Endothelial cell of umbilical vein (primary cell): ENCODE measurements around the gene OTUD7B. TPM values are rescaled to one million over a fixed set of nuclear protein-coding genes. Genes with fewer than 3 reads are reported as not detected.
A peak's percentile ranks its signal among the peaks of the same experiment; 100 is the strongest.
"Not testable (repeated sequence)": the region's sequence is repeated elsewhere in the genome, so short reads cannot be mapped to it uniquely, and the experiment has no call there.

Source experiments
- BruUV-seq: library from RNA; stranded (reverse); fragments of 400-500 nt; replicated peaks from 2 replicates; lab custom pipeline; 2021; lab: Mats Ljungman, UMichigan
- CTCF ChIA-PET: fragments of 300-600, 350-600 bp; sonication (Branson Sonifier 250); formaldehyde crosslinking; loops from one replicate; lab custom pipeline; 2021; ENCODE audit warnings: antibody characterized with exemption, inconsistent platforms; lab: Charles Lee
- POLR2A ChIA-PET: fragments of 300-600, 350-600 bp; sonication (Branson Sonifier 250); formaldehyde crosslinking; loops from one replicate; lab custom pipeline; 2021; ENCODE audit warnings: antibody characterized with exemption, inconsistent platforms; lab: Charles Lee
- DNase-seq: peaks from one replicate; pipeline ENCODE4 v3.0.0-alpha.2; 2011; ENCODE audit warnings: low read depth, low spot score
- FAIRE-seq: peaks from 2 replicates; lab custom pipeline; 2011; peaks lifted over from hg19 to GRCh38; lab: Jason Lieb, UNC
- H2AFZ ChIP-seq: 2 replicates; pipeline ENCODE4 v1.6.0; 2012; ENCODE audit warnings: low read depth, low read length, control low read depth, inconsistent platforms
- H3K27ac ChIP-seq: 2 replicates; pipeline ENCODE4 v1.5.1; 2011; ENCODE audit warnings: low read depth, mild to moderate bottlenecking, control low read depth, low read length, moderate library complexity; ENCODE audit not compliant: insufficient read depth
- H3K27me3 ChIP-seq, 2 experiments: 2 replicates each; pipeline versions ENCODE4 v1.6.0 to v1.6.1; 2011; ENCODE audit warnings: low read length in 2 of 2, mixed read lengths in 1 of 2; ENCODE audit not compliant: control insufficient read depth in 2 of 2, insufficient read depth in 2 of 2
- H3K36me3 ChIP-seq, 2 experiments: 2 replicates in 1 of 2; 3 replicates in 1 of 2; pipeline ENCODE4 v1.5.1; 2011; ENCODE audit warnings: low read length in 2 of 2, mild to moderate bottlenecking in 1 of 2, moderate library complexity in 1 of 2; ENCODE audit not compliant: control insufficient read depth in 2 of 2, insufficient read depth in 2 of 2; ENCODE audit errors: extremely low read depth in 1 of 2
- H3K4me1 ChIP-seq: 3 replicates; pipeline ENCODE4 v1.5.1; 2011; ENCODE audit warnings: mild to moderate bottlenecking, low read length; ENCODE audit not compliant: control insufficient read depth, insufficient read depth; ENCODE audit errors: extremely low read depth
- H3K4me2 ChIP-seq: 2 replicates; pipeline ENCODE4 v1.6.1; 2011; ENCODE audit warnings: low read length, control low read depth, mixed read lengths; ENCODE audit not compliant: insufficient read depth
- H3K4me3 ChIP-seq, 3 experiments: fragments of 200-600 bp in 1 of 3; sonication (generic), shearing (Covaris generic) in 1 of 3; replicated peaks in 1 of 3; 2 replicates each; pipeline ENCODE4 v1.5.1; 2011 to 2016; ENCODE audit warnings: control low read depth in 3 of 3, low read length in 3 of 3, mild to moderate bottlenecking in 2 of 3, inconsistent platforms in 1 of 3, low read depth in 1 of 3, moderate library complexity in 1 of 3; ENCODE audit not compliant: insufficient read depth in 1 of 3
- H3K79me2 ChIP-seq: 2 replicates; pipeline ENCODE4 v1.6.0; 2012; ENCODE audit warnings: low read length, inconsistent platforms; ENCODE audit not compliant: control insufficient read depth, insufficient read depth
- H3K9ac ChIP-seq: replicated peaks from 2 replicates; pipeline ENCODE3; 2011; ENCODE audit warnings: low read length, control low read depth; ENCODE audit not compliant: insufficient read depth; ENCODE audit errors: extremely low read depth
- H3K9me1 ChIP-seq: replicated peaks from 3 replicates; pipeline ENCODE4 v1.6.0; 2011; ENCODE audit warnings: mild to moderate bottlenecking, low read length; ENCODE audit not compliant: control insufficient read depth, insufficient read depth; ENCODE audit errors: extremely low read depth
- H3K9me3 ChIP-seq: replicated peaks from 2 replicates; pipeline ENCODE4 v1.5.1; 2012; ENCODE audit warnings: low read length, inconsistent platforms; ENCODE audit not compliant: control insufficient read depth, insufficient read depth
- H4K20me1 ChIP-seq: replicated peaks from 2 replicates; pipeline ENCODE3; 2011; ENCODE audit warnings: mild to moderate bottlenecking, low read length; ENCODE audit not compliant: control insufficient read depth, insufficient read depth; ENCODE audit errors: extremely low read depth
- CTCF ChIP-seq, 2 donors: IDR thresholded peaks; 1 replicate in 1 of 2; 2 replicates in 1 of 2; pipeline ENCODE4 v1.5.1; 2011; ENCODE audit warnings: low read length in 2 of 2, mild to moderate bottlenecking in 2 of 2, moderate library complexity in 2 of 2, control low read depth in 1 of 2, inconsistent platforms in 1 of 2, low read depth in 1 of 2; ENCODE audit not compliant: insufficient read depth in 1 of 2; ENCODE audit errors: extremely low read depth in 1 of 2
- EZH2 ChIP-seq: IDR thresholded peaks from 2 replicates; pipeline ENCODE4 v1.6.1; 2012; ENCODE audit warnings: borderline replicate concordance, low read depth, mild to moderate bottlenecking, moderate library complexity, low read length, inconsistent platforms; ENCODE audit not compliant: severe bottlenecking
- FOS ChIP-seq: IDR thresholded peaks from 2 replicates; pipeline ENCODE4 v1.6.1; 2011; ENCODE audit warnings: mild to moderate bottlenecking, low read length, moderate library complexity, borderline replicate concordance; ENCODE audit not compliant: insufficient read depth
- GATA2 ChIP-seq: IDR thresholded peaks from 2 replicates; pipeline ENCODE4 v1.7.0; 2011; ENCODE audit warnings: low read depth, mild to moderate bottlenecking, moderate library complexity, mixed read lengths, low read length; ENCODE audit not compliant: insufficient read length, insufficient read depth
- JUN ChIP-seq: IDR thresholded peaks from 2 replicates; pipeline ENCODE4 v1.6.1; 2011; ENCODE audit warnings: borderline replicate concordance, low read depth; ENCODE audit not compliant: insufficient read length, insufficient read depth
- MYC ChIP-seq: IDR thresholded peaks from one replicate; pipeline ENCODE4 v1.6.1; 2011; ENCODE audit warnings: mild to moderate bottlenecking, low read depth, low read length
- POLR2A ChIP-seq: IDR thresholded peaks from 2 replicates; pipeline ENCODE4 v1.6.1; 2012; ENCODE audit warnings: low read depth, mild to moderate bottlenecking, control low read depth, low read length
- POLR2AphosphoS5 ChIP-seq: IDR thresholded peaks from 2 replicates; pipeline ENCODE4 v1.6.1; 2012; ENCODE audit warnings: low read depth, mild to moderate bottlenecking, control low read depth, low read length, moderate library complexity; ENCODE audit not compliant: insufficient read depth
- dilution Hi-C: fragments of 300-500 bp; cut with MboI; formaldehyde crosslinking; loops from one replicate; pipeline ENCODE4 v1.15.0; 2019; ENCODE audit warnings: low sequenced_read_pairs; ENCODE audit not compliant: extremely low pct_ligation_motif_present
- intact Hi-C: fragments of 100-400 bp; cut with micrococcal nuclease; formaldehyde crosslinking; loops from one replicate; pipeline ENCODE4 v1.10.0; 2022
- polyA plus RNA-seq, 4 experiments: library from polyadenylated mRNA; depleted of rRNA in 3 of 4; stranded (reverse) in 3 of 4; unstranded in 1 of 4; fragments of >200 nt; gene quantifications; 2 replicates each; pipeline versions ENCODE4 v1.2.1 to v1.2.3, GENCODE V29; 2011 to 2012; ENCODE audit warnings: missing spikeins in 1 of 4
- total RNA-seq: library from RNA; stranded (reverse); gene quantifications from 2 replicates; pipeline ENCODE4 v1.2.3, GENCODE V29; 2021
- TF ChIP-seq, protein P1 (sequence below): IDR thresholded peaks from 2 replicates; pipeline ENCODE4 v1.6.1; 2011; ENCODE audit not compliant: insufficient read depth, insufficient read length

The OTUD7B gene
- total and polyA plus RNA-seq, 2 donors (not counting 3 experiments of a cell fraction or from before 2014, with no cell fraction given): 4.3 to 22.8 TPM

GRCh38 chr1:150051905-150052412 lies 41.4 kb upstream of the OTUD7B start:
- H3K36me3 ChIP-seq, H3K4me2 ChIP-seq, H3K4me3 ChIP-seq, intact Hi-C loops, H3K9ac ChIP-seq, DNase-seq, H3K9me1 ChIP-seq, H3K4me1 ChIP-seq, H4K20me1 ChIP-seq, POLR2A ChIA-PET, BruUV-seq, H3K27me3 ChIP-seq, H2AFZ ChIP-seq, H3K79me2 ChIP-seq, H3K9me3 ChIP-seq, FAIRE-seq, H3K27ac ChIP-seq, dilution Hi-C loops: not testable (repeated sequence)
- CTCF ChIA-PET: interaction anchor here (1.0 to 3.7 kb wide), 5 partner anchors 15 to 135 kb away, joined by 3 to 77 read pairs (median 19); no protein-coding TSS in a partner anchor
- TF ChIP-seq FOS: peak; percentile 40

GRCh38 chr1:150051089-150051373 lies 40.5 kb upstream of the OTUD7B start:
- Histone ChIP-seq H3K9me1 (no peaks in the 10 kb centered on the region), H3K9me3 (no peaks in the 10 kb centered on the region), H3K79me2 (no peaks in the 10 kb centered on the region), H3K4me1 (no peaks in the 10 kb centered on the region), H3K27me3 (no peaks in the 10 kb centered on the region), H2AFZ (no peak overlapping the region), H4K20me1 (no peaks in the 10 kb centered on the region), H3K4me3 (no peak overlapping the region), H3K36me3 (no peaks in the 10 kb centered on the region), H3K9ac (no peak overlapping the region), H3K27ac (no peak overlapping the region), H3K4me2 (no peak overlapping the region)
- BruUV-seq: no TSS peak
- dilution Hi-C loops: no loop called here
- ChIA-PET CTCF (interaction anchor here (0.7 to 3.7 kb wide), 14 partner anchors 9 to 163 kb away, joined by 3 to 77 read pairs (median 8); partner anchors contain the start of gene OTUD7B), POLR2A (no interaction called here)
- TF ChIP-seq GATA2 (no peak), JUN (no peak), FOS (no peak), POLR2A (no peak), POLR2AphosphoS5 (no peak), MYC (no peak), CTCF (IDR thresholded peaks at IDR 0.05; ENCODE audit: extremely low read depth in 1 of 2, insufficient read depth in 1 of 2, low read depth in 1 of 2, low read length in 2 of 2) (no peak), EZH2 (no peak)
- TF ChIP-seq, protein P1, sequence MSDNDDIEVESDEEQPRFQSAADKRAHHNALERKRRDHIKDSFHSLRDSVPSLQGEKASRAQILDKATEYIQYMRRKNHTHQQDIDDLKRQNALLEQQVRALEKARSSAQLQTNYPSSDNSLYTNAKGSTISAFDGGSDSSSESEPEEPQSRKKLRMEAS: no peak
- no peak for FAIRE-seq
- no peak for DNase-seq
- intact Hi-C loops: no loop called here
